GM12878 (cell line): ENCODE data around the gene BPIFB3. TPM values are rescaled to one million over a fixed set of nuclear protein-coding genes. Genes with fewer than 3 reads are reported as not detected.

Experiments used
- ATAC-seq: fragments of 200-7000 bp; cut with Tn5 transposase; 3 replicates; pipeline ENCODE4 v1.9.1; 2020; ENCODE audit warnings: mild to moderate bottlenecking, moderate library complexity
- BruUV-seq: library from RNA; stranded (reverse); fragments of 400-500 nt; replicated peaks from 2 replicates; lab custom pipeline; 2021; lab: Mats Ljungman, UMichigan
- CTCF ChIA-PET: fragments of 300-600 bp; sonication (Branson Sonifier 250); formaldehyde crosslinking; extraction: SDS; loops from one replicate; lab custom pipeline; 2021; ENCODE audit warnings: inconsistent platforms; lab: Yijun Ruan, JAX
- POLR2A ChIA-PET: fragments of 350-600 bp; formaldehyde crosslinking; extraction: SDS; loops from one replicate; lab custom pipeline; 2021; ENCODE audit warnings: inconsistent platforms; lab: Charles Lee
- RAD21 ChIA-PET: fragments of 300-600 bp; sonication (Branson Sonifier 250); formaldehyde crosslinking; loops from one replicate; lab custom pipeline; 2023; ENCODE audit warnings: antibody characterized with exemption; ENCODE audit not compliant: unreplicated experiment; lab: Charles Lee
- SMC1A ChIA-PET: fragments of 300-600 bp; sonication (Branson Sonifier 250); formaldehyde crosslinking; loops from one replicate; lab custom pipeline; 2023; ENCODE audit not compliant: unreplicated experiment, uncharacterized antibody; lab: Charles Lee
- DNase-seq: peaks from one replicate; pipeline ENCODE4 v3.0.0-alpha.2; 2011; ENCODE audit warnings: low read depth, low spot score
- FAIRE-seq: peaks from 3 replicates; lab custom pipeline; 2011; peaks lifted over from hg19 to GRCh38; lab: Jason Lieb, UNC
- H2AFZ ChIP-seq: 2 replicates; pipeline ENCODE4 v1.6.0; 2011; ENCODE audit warnings: low read depth, low read length, control low read depth; ENCODE audit not compliant: control insufficient read depth
- H3K27ac ChIP-seq: 2 replicates; pipeline ENCODE4 v1.5.1; 2011; ENCODE audit warnings: control low read depth; ENCODE audit not compliant: control insufficient read depth, insufficient read depth
- H3K27me3 ChIP-seq, 2 experiments: replicated peaks in 1 of 2; 2 replicates each; pipeline versions ENCODE4 v1.6.0 to v1.6.1; 2011; ENCODE audit warnings: low read length in 1 of 2; ENCODE audit not compliant: control insufficient read depth in 2 of 2, insufficient read depth in 2 of 2
- H3K36me3 ChIP-seq, 2 experiments: 2 replicates each; pipeline ENCODE4 v1.5.1; 2011; ENCODE audit warnings: low read length in 1 of 2; ENCODE audit not compliant: control insufficient read depth in 2 of 2, insufficient read depth in 2 of 2
- H3K4me1 ChIP-seq: 2 replicates; pipeline ENCODE4 v1.6.1; 2011; ENCODE audit warnings: mild to moderate bottlenecking, low read length, moderate library complexity, mixed read lengths; ENCODE audit not compliant: control insufficient read depth, insufficient read depth
- H3K4me2 ChIP-seq: 2 replicates; pipeline ENCODE4 v1.6.0; 2011; ENCODE audit warnings: control low read depth; ENCODE audit not compliant: control insufficient read depth, insufficient read depth
- H3K4me3 ChIP-seq: fragments of 200-600 bp; sonication (generic); 2 replicates; pipeline ENCODE4 v1.5.1; 2016
- H3K79me2 ChIP-seq: 2 replicates; pipeline ENCODE4 v1.6.0; 2011; ENCODE audit warnings: low read length; ENCODE audit not compliant: control insufficient read depth, insufficient read depth
- H3K9ac ChIP-seq: 2 replicates; pipeline ENCODE4 v1.8.0; 2011; ENCODE audit warnings: low read length, control low read depth, mixed read lengths; ENCODE audit not compliant: control insufficient read depth, insufficient read depth
- H3K9me3 ChIP-seq: replicated peaks from 3 replicates; pipeline ENCODE4 v1.5.1; 2011; ENCODE audit warnings: mild to moderate bottlenecking, low read length; ENCODE audit not compliant: control insufficient read depth, insufficient read depth
- H4K20me1 ChIP-seq: 2 replicates; pipeline ENCODE4 v1.6.0; 2011; ENCODE audit not compliant: control insufficient read depth, insufficient read depth
- BCL3 ChIP-seq: IDR thresholded peaks from 2 replicates; pipeline ENCODE4 v1.6.1; 2011; ENCODE audit warnings: borderline replicate concordance, low read depth, mild to moderate bottlenecking, moderate library complexity, low read length; ENCODE audit not compliant: insufficient read depth, poor library complexity, severe bottlenecking
- EED ChIP-seq: sonication (generic); IDR thresholded peaks from 2 replicates; pipeline ENCODE4 v1.6.1; 2016; ENCODE audit warnings: antibody characterized with exemption, low read depth
- HCFC1 ChIP-seq: fragments of 150-350 bp; IDR thresholded peaks from 2 replicates; pipeline ENCODE4 v1.6.1; 2014; ENCODE audit warnings: low read length
- KLF5 ChIP-seq: fragments of 450-650 bp; IDR thresholded peaks from 2 replicates; pipeline ENCODE4 v1.6.1; 2014; ENCODE audit warnings: mild to moderate bottlenecking; ENCODE audit not compliant: partially characterized antibody
- NFIC ChIP-seq: IDR thresholded peaks from 2 replicates; pipeline ENCODE4 v1.6.1; 2012; ENCODE audit warnings: low read depth, mild to moderate bottlenecking, inconsistent platforms, low read length, moderate library complexity
- NRF1 ChIP-seq: conservative IDR thresholded peaks from 2 replicates; pipeline ENCODE4 v1.6.1; 2011; ENCODE audit warnings: mild to moderate bottlenecking, low read depth, low read length, improper control_type of control experiment
- PAX5 ChIP-seq: IDR thresholded peaks from 2 replicates; pipeline ENCODE4 v1.6.1; 2011; ENCODE audit warnings: low read depth, low read length, borderline replicate concordance
- POLR2A ChIP-seq: IDR thresholded peaks from 2 replicates; pipeline ENCODE4 v1.6.1; 2011; ENCODE audit warnings: low read depth, mild to moderate bottlenecking, low read length
- RFX5 ChIP-seq: IDR thresholded peaks from 2 replicates; pipeline ENCODE4 v1.6.1; 2011; ENCODE audit warnings: low read depth, low read length, improper control_type of control experiment
- TCF12 ChIP-seq: IDR thresholded peaks from 2 replicates; pipeline ENCODE4 v1.6.1; 2011; ENCODE audit warnings: low read depth, mild to moderate bottlenecking, low read length
- ZNF217 ChIP-seq: fragments of 450-650 bp; IDR thresholded peaks from 2 replicates; pipeline ENCODE4 v1.6.1; 2017; ENCODE audit warnings: antibody characterized with exemption, mild to moderate bottlenecking
- WGBS: methylation state at CpG from one replicate; pipeline ENCODE4 v1.1.6; 2016; ENCODE audit warnings: low lambda C conversion rate; ENCODE audit not compliant: insufficient replicate concordance, insufficient coverage; ENCODE audit errors: missing lambda C conversion rate; 5-methylcytosine and 5-hydroxymethylcytosine counted together
- in situ Hi-C: fragments of 300-500 bp; cut with MboI; formaldehyde crosslinking; loops from 9 replicates; pipeline ENCODE4 v1.14.3; 2018; ENCODE audit warnings: mixed read lengths
- intact Hi-C: fragments of 100-400 bp; cut with micrococcal nuclease; formaldehyde crosslinking; loops from one replicate; pipeline ENCODE4 v1.14.2; 2022; ENCODE audit not compliant: unreplicated experiment
- polyA plus RNA-seq, 11 experiments: library from polyadenylated mRNA; depleted of rRNA in 4 of 11; unstranded in 6 of 11; stranded (reverse) in 5 of 11; fragments of >200 nt; fragmentation: Nextera tagmentation in 4 of 11; fragmentation: Illumina TruSeq in 1 of 11; extraction: Ambion mirVana in 4 of 11; extraction: Trizol in 1 of 11; gene quantifications; 1 replicate in 1 of 11; 2 replicates in 10 of 11; pipeline versions ENCODE4 v1.2.1 to v1.2.3, GENCODE V29; 2011 to 2016; ENCODE audit warnings: inconsistent platforms in 2 of 11, missing spikeins in 2 of 11, low read depth in 1 of 11
- total RNA-seq, 4 experiments: library from RNA; depleted of rRNA in 3 of 4; stranded (reverse); fragments of >200 nt in 3 of 4; fragmentation: Illumina TruSeq in 1 of 4; extraction: Trizol in 1 of 4; gene quantifications; 2 replicates each; pipeline versions ENCODE4 v1.2.1 to v1.2.3, GENCODE V29; 2013 to 2021
- TF ChIP-seq, protein P1 (sequence below): fragments of 450-650 bp; IDR thresholded peaks from 2 replicates; pipeline ENCODE4 v1.6.1; 2014; ENCODE audit warnings: mild to moderate bottlenecking
- TF ChIP-seq, protein P2 (sequence below): fragments of 450-650 bp; conservative IDR thresholded peaks from 2 replicates; pipeline ENCODE4 v1.6.1; 2017; ENCODE audit warnings: mild to moderate bottlenecking, moderate library complexity

BPIFB3 gene
- total and polyA plus RNA-seq, 10 of the 15 experiments (the other 5 are each of a cell fraction or from before 2014, with no cell fraction given): not detected

GRCh38 chr20:33062825-33063149 lies 9.1 kb downstream of the BPIFB3 start (continued):
- TF ChIP-seq, protein P1, sequence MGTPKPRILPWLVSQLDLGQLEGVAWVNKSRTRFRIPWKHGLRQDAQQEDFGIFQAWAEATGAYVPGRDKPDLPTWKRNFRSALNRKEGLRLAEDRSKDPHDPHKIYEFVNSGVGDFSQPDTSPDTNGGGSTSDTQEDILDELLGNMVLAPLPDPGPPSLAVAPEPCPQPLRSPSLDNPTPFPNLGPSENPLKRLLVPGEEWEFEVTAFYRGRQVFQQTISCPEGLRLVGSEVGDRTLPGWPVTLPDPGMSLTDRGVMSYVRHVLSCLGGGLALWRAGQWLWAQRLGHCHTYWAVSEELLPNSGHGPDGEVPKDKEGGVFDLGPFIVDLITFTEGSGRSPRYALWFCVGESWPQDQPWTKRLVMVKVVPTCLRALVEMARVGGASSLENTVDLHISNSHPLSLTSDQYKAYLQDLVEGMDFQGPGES: no peak
- TF ChIP-seq KLF5: no peak

GRCh38 chr20:33063271-33063670 lies 9.6 kb downstream of the BPIFB3 start:
- H3K4me2 ChIP-seq: no peak overlapping the region
- no peak overlapping the region for H2AFZ ChIP-seq
- H3K27me3 ChIP-seq: no peaks in the 10 kb centered on the region
- no TSS peak for BruUV-seq
- no peaks in the 10 kb centered on the region for H4K20me1 ChIP-seq
- DNase-seq (no peak), ATAC-seq (no peak), FAIRE-seq (no peak)
- ChIA-PET RAD21 (no interaction called here), CTCF (no interaction called here), POLR2A (no interaction called here), SMC1A (no interaction called here)
- WGBS: 66% methylated on average over 6 of the region's 6 CpGs
- in situ Hi-C loops (no loop called here), intact Hi-C loops (no loop called here)
- H3K36me3 ChIP-seq: no peaks in the 10 kb centered on the region
- no peaks in the 10 kb centered on the region for H3K9me3 ChIP-seq
- no peaks in the 10 kb centered on the region for H3K4me1 ChIP-seq
- no peaks in the 10 kb centered on the region for H3K79me2 ChIP-seq
- H3K4me3 ChIP-seq: no peak overlapping the region
- H3K9ac ChIP-seq: no peak overlapping the region
- no peak overlapping the region for H3K27ac ChIP-seq
- TF ChIP-seq HCFC1: no peak
- TF ChIP-seq, protein P2, sequence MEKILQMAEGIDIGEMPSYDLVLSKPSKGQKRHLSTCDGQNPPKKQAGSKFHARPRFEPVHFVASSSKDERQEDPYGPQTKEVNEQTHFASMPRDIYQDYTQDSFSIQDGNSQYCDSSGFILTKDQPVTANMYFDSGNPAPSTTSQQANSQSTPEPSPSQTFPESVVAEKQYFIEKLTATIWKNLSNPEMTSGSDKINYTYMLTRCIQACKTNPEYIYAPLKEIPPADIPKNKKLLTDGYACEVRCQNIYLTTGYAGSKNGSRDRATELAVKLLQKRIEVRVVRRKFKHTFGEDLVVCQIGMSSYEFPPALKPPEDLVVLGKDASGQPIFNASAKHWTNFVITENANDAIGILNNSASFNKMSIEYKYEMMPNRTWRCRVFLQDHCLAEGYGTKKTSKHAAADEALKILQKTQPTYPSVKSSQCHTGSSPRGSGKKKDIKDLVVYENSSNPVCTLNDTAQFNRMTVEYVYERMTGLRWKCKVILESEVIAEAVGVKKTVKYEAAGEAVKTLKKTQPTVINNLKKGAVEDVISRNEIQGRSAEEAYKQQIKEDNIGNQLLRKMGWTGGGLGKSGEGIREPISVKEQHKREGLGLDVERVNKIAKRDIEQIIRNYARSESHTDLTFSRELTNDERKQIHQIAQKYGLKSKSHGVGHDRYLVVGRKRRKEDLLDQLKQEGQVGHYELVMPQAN: no peak
- no peak for TF ChIP-seq BCL3
- TF ChIP-seq, protein P1: no peak
- TF ChIP-seq TCF12: no peak
- TF ChIP-seq NRF1: no peak
- TF ChIP-seq ZNF217: no peak
- no peak for TF ChIP-seq POLR2A
- no peak for TF ChIP-seq PAX5
- no peak for TF ChIP-seq RFX5
- TF ChIP-seq EED: no peak
- TF ChIP-seq NFIC: no peak
